Heart right ventricle (tissue), 16 donors: ENCODE measurements around the gene KNSTRN. TPM values are rescaled to one million over a fixed set of nuclear protein-coding genes. Genes with fewer than 3 reads are reported as not detected.
A peak's percentile ranks its signal among the peaks of the same experiment; 100 is the strongest.

Source experiments
- ATAC-seq, 8 donors: fragments of 200-7000 bp; cut with Tn5 transposase; one replicate each; pipeline ENCODE4 v1.9.1; 2020; ENCODE audit warnings: mild to moderate bottlenecking in 8 of 8, moderate library complexity in 8 of 8, moderate number of reproducible peaks in 1 of 8
- DNase-seq, 2 donors: peaks; one replicate each; pipeline ENCODE4 v3.0.0-alpha.2; 2020
- H3K27ac ChIP-seq, 10 donors: fragments of 200-600 bp; sonication (generic) in 2 of 10; one replicate each; pipeline versions ENCODE4 v1.5.0 to v1.8.0; 2020 to 2022; ENCODE audit warnings: mild to moderate bottlenecking in 3 of 10
- H3K27me3 ChIP-seq, 7 donors: fragments of 200-600 bp; one replicate each; pipeline ENCODE4 v1.8.0; 2021 to 2022; ENCODE audit warnings: mild to moderate bottlenecking in 2 of 7
- H3K36me3 ChIP-seq, 9 donors: fragments of 200-600 bp; sonication (generic) in 1 of 9; one replicate each; pipeline versions ENCODE4 v1.5.0 to v1.8.0; 2020 to 2022; ENCODE audit warnings: mild to moderate bottlenecking in 2 of 9
- H3K4me1 ChIP-seq, 9 donors: fragments of 200-600 bp; sonication (generic) in 1 of 9; one replicate each; pipeline versions ENCODE4 v1.5.0 to v1.8.0; 2020 to 2022; ENCODE audit warnings: mild to moderate bottlenecking in 4 of 9
- H3K4me3 ChIP-seq, 10 donors: fragments of 200-600 bp; sonication (generic) in 2 of 10; one replicate each; pipeline versions ENCODE4 v1.5.0 to v1.8.0; 2020 to 2022; ENCODE audit warnings: mild to moderate bottlenecking in 7 of 10, moderate library complexity in 2 of 10
- H3K9me3 ChIP-seq, 11 donors: fragments of 200-600 bp in 10 of 11; sonication (generic) in 2 of 11; one replicate each; pipeline versions ENCODE4 v1.5.0 to v1.8.0; 2013 to 2022; ENCODE audit warnings: mild to moderate bottlenecking in 2 of 11, control low read depth in 1 of 11, moderate library complexity in 1 of 11
- WGBS, 2 donors: extraction: QIAGEN DNeasy Blood & Tissue Kit; methylation state at CpG; one replicate each; pipeline ENCODE4 v1.1.7; 2013; ENCODE audit warnings: inconsistent platforms in 1 of 2; 5-methylcytosine and 5-hydroxymethylcytosine counted together
- intact Hi-C, 10 donors: fragments of 100-400 bp; cut with DNase I; formaldehyde crosslinking; loops; one replicate each; pipeline versions ENCODE4 v1.11.1 to v1.14.2; 2022
- polyA plus RNA-seq, 2 donors: library from polyadenylated mRNA; stranded (reverse); fragments of 200-250 nt; gene quantifications; one replicate each; pipeline ENCODE4 v1.2.3, GENCODE V29; 2013
- total RNA-seq, 10 donors: library from RNA; stranded (reverse); fragmentation: NEBNext Ultra II Directional in 3 of 10; extraction: Animal tissue kit (Norgen Biotek cat#: 25700) in 3 of 10; gene quantifications; one replicate each; pipeline versions ENCODE4 v1.2.1 to v1.2.4, GENCODE V29; 2021 to 2023
- TF ChIP-seq, protein P1 (sequence below), 9 donors: fragments of 200-600 bp; sonication (generic) in 2 of 9; IDR thresholded peaks; one replicate each; pipeline versions ENCODE4 v1.5.0 to v1.8.0; 2021 to 2022; ENCODE audit warnings: antibody characterized with exemption in 9 of 9, mild to moderate bottlenecking in 5 of 9, moderate library complexity in 1 of 9
- donor health status: Arrhythmogenic right ventricular cardiomyopathy.
- donor health status: ischemic (EF 13 %, LVEDD 7.1; RV severe dilation, severe dysfunction).
- donor health status: healthy with polysubstance abuse.
- donor health status: DM: no; HTN: yes; CAD: no.
- donor health status: DM: no; HTN: no; CAD: no.
- donor health status: ischemic (EF 25% LVEDD 6.9; RV normal size, moderate dysfunction).
- donor health status: ischemic (EF 25% LVEDD 5.7; RV mildly dilated, moderate dysfunction).
- donor health status: healthy.
- donor health status: DM: yes; HTN: yes; CAD: no.
- donor health status: Ischemic cardiomyopathy.
- donor health status: ischemic (EF 35%, LVEDD 5.7; RV mildly dilated, moderate dysfunction).
- donor health status: nonischemic (EF 11% LVEDD 7.7; RV severe dilation, severe dysfunction).
- donor health status: DM: yes; HTN: yes; CAD: no.
- donor health status: PGD.
- donor health status: ischemic (EF 29% LVEDD 5.4; RV normal size, mild dysfunction).
- donor health status: nonischemic (EF 23%, LVEDD 6.1; RV moderate dilation, normal function).

The KNSTRN gene
- total and polyA plus RNA-seq, 12 donors = 5.3 to 16.0 (median 8.3) TPM

DNA sequence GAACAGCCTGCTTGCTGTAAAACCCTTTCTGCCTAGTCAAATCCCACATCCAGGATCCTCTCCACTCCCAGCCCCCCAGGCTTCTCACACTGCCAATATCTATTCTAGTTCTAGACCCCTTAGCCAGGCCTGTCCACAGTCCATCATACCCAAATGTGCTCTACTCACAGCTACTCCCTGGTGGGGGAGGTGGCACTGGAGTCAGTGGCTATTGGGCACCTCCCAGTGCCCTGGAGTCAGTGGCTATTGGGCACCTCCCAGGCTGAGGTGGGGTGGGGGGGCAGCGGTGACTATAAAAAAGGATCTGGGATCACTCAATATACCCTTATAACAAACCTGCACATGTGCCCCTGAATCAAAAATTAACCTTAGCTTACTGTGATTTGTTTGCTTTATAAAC is 25.3 kb upstream of the KNSTRN start:
- H3K27me3 ChIP-seq = peaks cover 0 to 4% (median 0%) of the 10 kb centered on the region in 7 donors
- intact Hi-C loops = no loop called here
- no peak for ATAC-seq
- WGBS, 2 donors = 75 to 86% methylated on average over 1 of the region's 1 CpG
- peak overlapping the region in 6 of 10 donors; percentile 41 to 80 (median 65) for H3K4me3 ChIP-seq
- peaks cover 4 to 29% (median 17%) of the 10 kb centered on the region in 9 donors for H3K4me1 ChIP-seq
- no peaks in the 10 kb centered on the region for H3K9me3 ChIP-seq
- no peak for DNase-seq
- TF ChIP-seq, protein P1, sequence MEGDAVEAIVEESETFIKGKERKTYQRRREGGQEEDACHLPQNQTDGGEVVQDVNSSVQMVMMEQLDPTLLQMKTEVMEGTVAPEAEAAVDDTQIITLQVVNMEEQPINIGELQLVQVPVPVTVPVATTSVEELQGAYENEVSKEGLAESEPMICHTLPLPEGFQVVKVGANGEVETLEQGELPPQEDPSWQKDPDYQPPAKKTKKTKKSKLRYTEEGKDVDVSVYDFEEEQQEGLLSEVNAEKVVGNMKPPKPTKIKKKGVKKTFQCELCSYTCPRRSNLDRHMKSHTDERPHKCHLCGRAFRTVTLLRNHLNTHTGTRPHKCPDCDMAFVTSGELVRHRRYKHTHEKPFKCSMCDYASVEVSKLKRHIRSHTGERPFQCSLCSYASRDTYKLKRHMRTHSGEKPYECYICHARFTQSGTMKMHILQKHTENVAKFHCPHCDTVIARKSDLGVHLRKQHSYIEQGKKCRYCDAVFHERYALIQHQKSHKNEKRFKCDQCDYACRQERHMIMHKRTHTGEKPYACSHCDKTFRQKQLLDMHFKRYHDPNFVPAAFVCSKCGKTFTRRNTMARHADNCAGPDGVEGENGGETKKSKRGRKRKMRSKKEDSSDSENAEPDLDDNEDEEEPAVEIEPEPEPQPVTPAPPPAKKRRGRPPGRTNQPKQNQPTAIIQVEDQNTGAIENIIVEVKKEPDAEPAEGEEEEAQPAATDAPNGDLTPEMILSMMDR (IDR thresholded peaks at IDR 0.05) = no peak
- H3K27ac ChIP-seq = peak overlapping the region in 1 of 10 donors; percentile 24
- no peaks in the 10 kb centered on the region for H3K36me3 ChIP-seq

DNA sequence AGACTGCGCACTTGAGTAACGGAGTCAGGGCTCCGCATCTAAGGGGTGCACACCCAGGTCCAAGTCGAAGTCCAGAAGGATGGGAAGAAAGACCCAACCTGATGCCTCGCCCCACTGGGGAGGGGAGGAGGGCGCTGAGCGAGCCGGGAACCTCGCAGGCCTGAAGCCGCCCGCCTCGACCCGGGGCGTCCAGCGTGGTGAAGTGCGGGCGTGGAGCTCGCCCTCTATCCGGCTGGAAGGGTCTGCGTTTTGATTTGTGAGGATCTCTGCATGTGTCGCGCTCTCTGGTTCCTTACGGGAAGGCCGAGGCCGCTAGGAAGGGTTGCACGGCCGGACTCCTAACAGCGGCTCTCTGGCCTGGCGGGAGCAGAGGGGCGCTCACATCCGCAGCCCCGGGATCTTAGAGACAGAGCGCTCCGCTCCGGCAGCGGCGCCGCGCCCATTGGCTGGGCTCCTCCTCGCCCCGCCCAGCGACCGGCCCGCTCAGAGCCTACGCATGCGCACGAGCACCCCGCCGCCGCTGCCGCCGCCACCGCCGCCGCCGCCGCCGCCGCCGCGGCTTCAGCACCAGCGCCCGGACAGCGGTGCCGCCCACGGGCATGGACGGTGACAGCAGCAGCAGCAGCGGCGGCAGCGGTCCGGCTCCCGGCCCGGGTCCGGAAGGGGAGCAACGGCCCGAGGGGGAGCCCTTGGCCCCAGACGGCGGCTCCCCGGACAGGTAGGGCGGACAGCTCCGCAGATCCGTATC is 24.6 kb upstream of the KNSTRN start, which contains the start of gene DISP2:
TSS of gene DISP2 (plus strand) at position 497 of the 748 bp plus-strand sequence. CDS start at position 600, 103 bp downstream.
- DNase-seq = peak; percentile 85 to 92
- H3K9me3 ChIP-seq = no peaks in the 10 kb centered on the region
- ATAC-seq = peak; percentile 76 to 95 (median 94)
- TF ChIP-seq, protein P1 (IDR thresholded peaks at IDR 0.05) = no peak
- peak within 1 kb of the TSS; percentile 21 to 80 (median 58) for H3K4me3 ChIP-seq
- peaks cover 4 to 29% (median 17%) of the 10 kb centered on the region in 9 donors for H3K4me1 ChIP-seq
- peak within 1 kb of the TSS in 4 of 10 donors; percentile 24 to 46 (median 35) for H3K27ac ChIP-seq
- H3K36me3 ChIP-seq = no peaks in the 10 kb centered on the region
- intact Hi-C loops = no loop called here
- 3 to 4% methylated on average over 62 to 82 of the region's 82 CpGs for WGBS, 2 donors
- peaks cover 0 to 4% (median 0%) of the 10 kb centered on the region in 7 donors for H3K27me3 ChIP-seq

DNA sequence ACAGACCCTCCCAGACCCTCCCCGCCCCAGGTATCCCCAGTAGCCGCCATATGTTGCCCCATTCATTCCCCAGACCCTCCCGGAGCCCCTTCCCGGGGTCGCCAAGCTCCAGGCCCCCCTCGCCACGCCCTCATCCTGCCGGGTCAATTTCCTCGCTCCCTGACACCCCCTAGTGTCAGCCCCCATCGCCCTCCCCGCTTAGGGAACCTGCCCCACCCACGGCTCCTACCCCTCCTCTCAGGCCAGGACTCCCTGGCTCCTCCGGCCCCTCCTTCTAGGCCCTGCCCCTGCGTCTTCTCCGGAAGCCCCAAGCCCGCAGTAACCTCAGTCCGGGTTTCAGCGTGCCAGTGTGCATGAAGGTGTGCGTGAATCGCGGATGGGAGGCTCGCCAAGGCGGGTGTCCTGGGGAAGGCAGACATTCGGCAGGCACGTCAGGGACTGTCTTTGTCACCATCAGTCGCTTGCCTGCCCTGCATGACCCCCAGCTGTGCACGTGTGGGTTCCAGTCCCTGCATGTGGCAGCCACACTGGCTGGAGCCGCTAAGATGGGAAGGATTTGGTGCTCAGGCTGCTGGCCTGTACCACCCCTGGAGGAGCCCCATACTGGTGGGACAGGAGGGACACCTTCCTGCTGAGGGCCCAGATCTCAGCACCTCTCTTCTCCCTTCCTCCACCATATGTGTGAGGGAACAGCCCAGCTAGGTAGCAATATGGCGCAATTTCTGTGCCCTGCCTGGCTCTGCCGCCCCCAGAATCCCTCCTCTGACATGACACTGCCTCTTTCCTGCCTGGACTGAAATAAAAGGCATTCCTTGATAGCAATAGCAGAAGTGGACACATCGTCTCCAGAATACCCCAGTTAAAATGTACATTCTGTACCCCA is 23.8 kb upstream of the KNSTRN start:
- H3K4me3 ChIP-seq = peak overlapping the region in 9 of 10 donors; percentile 40 to 80 (median 59)
- intact Hi-C loops = no loop called here
- no peak for DNase-seq

More for the DNA sequence above, 23.8 kb upstream of the KNSTRN start:
- Histone ChIP-seq H3K27ac (no peak overlapping the region), H3K36me3 (no peaks in the 10 kb centered on the region), H3K9me3 (no peaks in the 10 kb centered on the region), H3K4me1 (peaks cover 4 to 27% (median 17%) of the 10 kb centered on the region in 9 donors), H3K27me3 (peaks cover 0 to 4% (median 0%) of the 10 kb centered on the region in 7 donors)
- WGBS, 2 donors = 11 to 13% methylated on average over 31 of the region's 31 CpGs
- ATAC-seq = peak in 7 of 8 donors; percentile 6 to 42 (median 18)
- TF ChIP-seq, protein P1 (IDR thresholded peaks at IDR 0.05) = peak in 5 of 9 donors; percentile 6 to 34 (median 12)
